DOHH2 (cell line): Measurements from ENCODE around the gene SLC35G3.
"Not testable (repeated sequence)": the region's sequence is repeated elsewhere in the genome, so short reads cannot be mapped to it uniquely, and the experiment has no call there.

Source experiments
- H3F3A ChIP-seq: fragments of 200-600 bp; sonication (generic), shearing (Covaris generic); 2 replicates; pipeline ENCODE4 v1.6.0; 2016; ENCODE audit warnings: antibody characterized with exemption, mild to moderate bottlenecking; ENCODE audit not compliant: control insufficient read depth, insufficient read depth
- H3K27ac ChIP-seq: fragments of 200-600 bp; sonication (generic); 2 replicates; pipeline ENCODE4 v1.5.1; 2014; ENCODE audit warnings: low read depth, mild to moderate bottlenecking, low read length, moderate library complexity
- H3K27me3 ChIP-seq: fragments of 200-600 bp; sonication (generic); 2 replicates; pipeline ENCODE4 v1.6.1; 2014; ENCODE audit warnings: mild to moderate bottlenecking, low read length, mixed read lengths; ENCODE audit not compliant: control insufficient read depth
- H3K36me3 ChIP-seq: fragments of 200-600 bp; sonication (generic); 2 replicates; pipeline ENCODE4 v1.6.1; 2014; ENCODE audit warnings: mild to moderate bottlenecking, low read length, moderate library complexity, mixed read lengths; ENCODE audit not compliant: control insufficient read depth
- H3K4me1 ChIP-seq: fragments of 200-600 bp; sonication (generic); 2 replicates; pipeline ENCODE4 v1.6.1; 2014; ENCODE audit warnings: mild to moderate bottlenecking, low read length, mixed read lengths; ENCODE audit not compliant: control insufficient read depth
- H3K4me2 ChIP-seq: fragments of 200-600 bp; sonication (generic); 2 replicates; pipeline ENCODE4 v1.6.0; 2014; ENCODE audit warnings: mild to moderate bottlenecking, low read length, moderate library complexity
- H3K4me3 ChIP-seq: fragments of 200-600 bp; sonication (generic); 2 replicates; pipeline ENCODE4 v1.5.1; 2014; ENCODE audit warnings: mild to moderate bottlenecking, low read length, mixed read lengths
- H3K79me2 ChIP-seq: fragments of 200-600 bp; sonication (generic); 2 replicates; pipeline ENCODE4 v1.6.1; 2014; ENCODE audit warnings: mild to moderate bottlenecking, low read length, mixed read lengths; ENCODE audit not compliant: control insufficient read depth
- H3K9me2 ChIP-seq: fragments of 200-600 bp; sonication (generic); replicated peaks from 2 replicates; pipeline ENCODE4 v1.6.1; 2014; ENCODE audit warnings: mild to moderate bottlenecking, low read length, mixed read lengths; ENCODE audit not compliant: control insufficient read depth
- H3K9me3 ChIP-seq: fragments of 200-600 bp; sonication (generic); 2 replicates; pipeline ENCODE4 v1.6.1; 2014; ENCODE audit warnings: antibody characterized with exemption, low read length, mixed read lengths; ENCODE audit not compliant: control insufficient read depth, insufficient read depth
- H4K20me1 ChIP-seq: fragments of 200-600 bp; sonication (generic); 2 replicates; pipeline ENCODE4 v1.6.0; 2014; ENCODE audit warnings: low read depth, mild to moderate bottlenecking, antibody characterized with exemption, low read length, moderate library complexity; ENCODE audit not compliant: control insufficient read depth, insufficient read depth
- EZH2phosphoT487 ChIP-seq: fragments of 200-600 bp; sonication (generic); IDR thresholded peaks from 2 replicates; pipeline ENCODE4 v1.6.1; 2017; ENCODE audit warnings: borderline replicate concordance, mild to moderate bottlenecking, antibody characterized with exemption, low read length, moderate library complexity, mixed read lengths
- TF ChIP-seq, protein P1 (sequence below): fragments of 200-600 bp; sonication (generic); IDR thresholded peaks from one replicate; pipeline ENCODE4 v1.5.1; 2014; ENCODE audit warnings: antibody characterized with exemption, mild to moderate bottlenecking, low read depth, low read length; ENCODE audit not compliant: poor library complexity, severe bottlenecking

The SLC35G3 gene

DNA sequence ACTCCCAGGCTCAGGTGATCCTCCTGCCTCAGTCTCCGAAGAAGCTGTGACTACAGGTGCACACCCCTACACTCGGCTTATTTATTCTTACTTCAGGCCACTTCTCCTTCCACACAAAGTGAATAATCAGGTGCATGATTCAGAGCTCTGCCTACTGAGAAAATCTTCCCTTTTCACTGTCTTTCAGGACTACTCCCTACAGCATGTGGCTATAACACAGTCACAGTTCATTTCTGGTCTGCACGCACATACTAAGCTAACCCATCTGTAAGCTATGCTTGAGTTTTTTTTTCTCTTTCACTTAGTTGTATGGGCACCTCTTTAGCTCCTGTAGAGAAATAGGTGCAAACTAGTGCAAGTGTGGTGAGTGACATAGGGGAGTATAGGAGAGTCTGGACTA is 41.1 kb upstream of the SLC35G3 start:
- no peaks in the 10 kb centered on the region for H4K20me1 ChIP-seq
- H3K36me3 ChIP-seq = no peaks in the 10 kb centered on the region

DNA sequence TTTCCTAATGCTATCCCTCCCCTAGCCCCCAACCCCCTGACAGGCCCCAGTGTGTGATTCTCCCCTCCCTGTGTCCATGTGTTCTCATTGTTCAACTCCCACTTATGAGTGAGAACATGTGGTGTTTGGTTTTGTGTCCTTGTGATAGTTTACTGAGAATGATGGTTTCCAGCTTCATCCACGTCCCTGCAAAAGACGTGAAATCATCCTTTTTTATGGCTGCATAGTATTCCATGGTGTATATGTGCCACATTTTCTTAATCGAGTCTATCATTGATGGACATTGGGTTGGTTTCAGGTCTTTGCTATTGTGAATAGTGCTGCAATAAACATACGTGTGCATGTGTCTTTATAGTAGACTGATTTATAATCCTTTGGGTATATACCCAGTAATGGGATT is 40.1 kb upstream of the SLC35G3 start:
- not testable (repeated sequence) for H3F3A ChIP-seq, H3K9me2 ChIP-seq, H3K27ac ChIP-seq, H3K9me3 ChIP-seq, H3K36me3 ChIP-seq, H3K27me3 ChIP-seq, H4K20me1 ChIP-seq, H3K79me2 ChIP-seq, H3K4me2 ChIP-seq, H3K4me3 ChIP-seq, H3K4me1 ChIP-seq

More for the DNA sequence above, 41.1 kb upstream of the SLC35G3 start:
- TF ChIP-seq, protein P1, sequence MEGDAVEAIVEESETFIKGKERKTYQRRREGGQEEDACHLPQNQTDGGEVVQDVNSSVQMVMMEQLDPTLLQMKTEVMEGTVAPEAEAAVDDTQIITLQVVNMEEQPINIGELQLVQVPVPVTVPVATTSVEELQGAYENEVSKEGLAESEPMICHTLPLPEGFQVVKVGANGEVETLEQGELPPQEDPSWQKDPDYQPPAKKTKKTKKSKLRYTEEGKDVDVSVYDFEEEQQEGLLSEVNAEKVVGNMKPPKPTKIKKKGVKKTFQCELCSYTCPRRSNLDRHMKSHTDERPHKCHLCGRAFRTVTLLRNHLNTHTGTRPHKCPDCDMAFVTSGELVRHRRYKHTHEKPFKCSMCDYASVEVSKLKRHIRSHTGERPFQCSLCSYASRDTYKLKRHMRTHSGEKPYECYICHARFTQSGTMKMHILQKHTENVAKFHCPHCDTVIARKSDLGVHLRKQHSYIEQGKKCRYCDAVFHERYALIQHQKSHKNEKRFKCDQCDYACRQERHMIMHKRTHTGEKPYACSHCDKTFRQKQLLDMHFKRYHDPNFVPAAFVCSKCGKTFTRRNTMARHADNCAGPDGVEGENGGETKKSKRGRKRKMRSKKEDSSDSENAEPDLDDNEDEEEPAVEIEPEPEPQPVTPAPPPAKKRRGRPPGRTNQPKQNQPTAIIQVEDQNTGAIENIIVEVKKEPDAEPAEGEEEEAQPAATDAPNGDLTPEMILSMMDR = no peak
- no peak for TF ChIP-seq EZH2phosphoT487
- Histone ChIP-seq H3K4me2 (no peak overlapping the region), H3K9me2 (no peaks in the 10 kb centered on the region), H3K27me3 (peaks cover 9% of the 10 kb centered on the region), H3K9me3 (no peaks in the 10 kb centered on the region), H3K4me1 (no peaks in the 10 kb centered on the region), H3K27ac (no peak overlapping the region), H3K4me3 (no peak overlapping the region), H3F3A (no peaks in the 10 kb centered on the region), H3K79me2 (no peaks in the 10 kb centered on the region)

DNA sequence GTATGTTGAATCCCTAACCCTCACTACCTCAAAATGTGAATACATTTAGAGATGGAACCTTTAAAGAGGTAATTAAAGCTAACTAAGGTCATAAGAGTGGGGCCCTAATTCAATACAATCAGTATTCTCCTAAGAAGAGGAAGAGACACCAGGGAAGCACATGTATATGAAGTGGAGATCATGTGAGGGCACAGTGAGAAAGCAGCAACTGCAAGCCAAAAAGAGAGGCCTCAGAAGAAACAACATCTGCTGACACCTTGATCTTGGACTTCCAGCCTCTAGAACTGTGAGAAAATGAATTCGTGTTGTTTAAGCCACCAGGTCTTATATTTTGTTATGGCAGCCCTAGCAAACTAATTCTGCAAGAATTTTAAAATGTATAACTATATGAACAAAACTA is 35.4 kb upstream of the SLC35G3 start:
- TF ChIP-seq, protein P1 = no peak
- no peak for TF ChIP-seq EZH2phosphoT487
- Histone ChIP-seq H4K20me1 (no peaks in the 10 kb centered on the region), H3K79me2 (no peaks in the 10 kb centered on the region), H3K4me2 (no peak overlapping the region), H3K4me3 (no peak overlapping the region), H3F3A (no peaks in the 10 kb centered on the region), H3K27me3 (peaks cover 6% of the 10 kb centered on the region), H3K4me1 (no peaks in the 10 kb centered on the region), H3K36me3 (no peaks in the 10 kb centered on the region), H3K27ac (no peak overlapping the region), H3K9me2 (no peaks in the 10 kb centered on the region), H3K9me3 (no peaks in the 10 kb centered on the region)

DNA sequence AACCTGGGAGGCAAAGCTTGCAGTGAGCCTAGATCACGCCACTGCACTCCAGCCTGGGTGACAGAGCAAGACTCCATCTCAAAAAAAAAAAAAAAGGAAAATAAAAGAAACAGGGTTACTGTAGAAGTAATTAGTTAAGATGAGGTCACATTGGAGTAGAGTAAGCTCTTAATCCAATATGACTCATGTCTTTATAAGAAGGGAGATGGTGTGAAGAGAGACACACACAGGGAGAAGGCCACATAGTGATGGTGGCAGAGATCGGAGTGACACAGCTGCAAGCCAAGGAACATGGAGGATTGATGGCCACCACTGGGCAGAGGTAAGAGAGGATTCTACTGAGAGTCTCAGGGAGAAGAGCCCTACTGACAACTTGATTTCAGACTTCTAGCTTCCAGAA is 33.4 kb upstream of the SLC35G3 start:
- TF ChIP-seq, protein P1 = no peak
- TF ChIP-seq EZH2phosphoT487 = no peak
- peaks cover 10% of the 10 kb centered on the region for H3K27me3 ChIP-seq
- no peaks in the 10 kb centered on the region for H3K4me1 ChIP-seq

More for the DNA sequence above, 33.4 kb upstream of the SLC35G3 start:
- Histone ChIP-seq H3F3A (no peaks in the 10 kb centered on the region), H3K36me3 (no peaks in the 10 kb centered on the region), H4K20me1 (no peaks in the 10 kb centered on the region), H3K4me2 (no peak overlapping the region), H3K79me2 (no peaks in the 10 kb centered on the region), H3K4me3 (no peak overlapping the region), H3K27ac (no peak overlapping the region), H3K9me3 (no peaks in the 10 kb centered on the region), H3K9me2 (no peaks in the 10 kb centered on the region)
